ENCODE measurements around the gene KBTBD7. TPM values are rescaled to one million over a fixed set of nuclear protein-coding genes. Genes with fewer than 3 reads are reported as not detected.

The KBTBD7 gene
- 10 to 100 TPM; 11.7 to 15.9 TPM for total RNA-seq
- 9.4 TPM for polyA plus RNA-seq (2013, experiment 1 of 2)
- 9.2 TPM for polyA plus RNA-seq (2013, experiment 2 of 2)
- long read RNA-seq, experiment 1, full-length matches to known transcripts = 8 of 8 reads
- long read RNA-seq, experiment 1, partial matches to known transcripts = 0 of 8 reads
- long read RNA-seq, experiment 1, other reads (novel, unspliced or antisense) = 0 of 8 reads
- long read RNA-seq, experiment 2, full-length matches to known transcripts = 46 of 46 reads
- long read RNA-seq, experiment 2, partial matches to known transcripts = 0 of 46 reads
- long read RNA-seq, experiment 2, other reads (novel, unspliced or antisense) = 0 of 46 reads
- long read RNA-seq, experiment 3, full-length matches to known transcripts = 137 of 138 reads
- long read RNA-seq, experiment 3, partial matches to known transcripts = 0 of 138 reads
- long read RNA-seq, experiment 3, other reads (novel, unspliced or antisense) = 1 of 138 reads
- long read RNA-seq, experiment 4, full-length matches to known transcripts = 12 of 12 reads
- long read RNA-seq, experiment 4, partial matches to known transcripts = 0 of 12 reads
- long read RNA-seq, experiment 4, other reads (novel, unspliced or antisense) = 0 of 12 reads

- TF ChIP-seq, protein P1, sequence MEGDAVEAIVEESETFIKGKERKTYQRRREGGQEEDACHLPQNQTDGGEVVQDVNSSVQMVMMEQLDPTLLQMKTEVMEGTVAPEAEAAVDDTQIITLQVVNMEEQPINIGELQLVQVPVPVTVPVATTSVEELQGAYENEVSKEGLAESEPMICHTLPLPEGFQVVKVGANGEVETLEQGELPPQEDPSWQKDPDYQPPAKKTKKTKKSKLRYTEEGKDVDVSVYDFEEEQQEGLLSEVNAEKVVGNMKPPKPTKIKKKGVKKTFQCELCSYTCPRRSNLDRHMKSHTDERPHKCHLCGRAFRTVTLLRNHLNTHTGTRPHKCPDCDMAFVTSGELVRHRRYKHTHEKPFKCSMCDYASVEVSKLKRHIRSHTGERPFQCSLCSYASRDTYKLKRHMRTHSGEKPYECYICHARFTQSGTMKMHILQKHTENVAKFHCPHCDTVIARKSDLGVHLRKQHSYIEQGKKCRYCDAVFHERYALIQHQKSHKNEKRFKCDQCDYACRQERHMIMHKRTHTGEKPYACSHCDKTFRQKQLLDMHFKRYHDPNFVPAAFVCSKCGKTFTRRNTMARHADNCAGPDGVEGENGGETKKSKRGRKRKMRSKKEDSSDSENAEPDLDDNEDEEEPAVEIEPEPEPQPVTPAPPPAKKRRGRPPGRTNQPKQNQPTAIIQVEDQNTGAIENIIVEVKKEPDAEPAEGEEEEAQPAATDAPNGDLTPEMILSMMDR (conservative IDR thresholded peaks at IDR 0.05) = no peak
- Mint-ChIP-seq H3K27ac (peak within 1 kb of the TSS; percentile 96), H3K36me3 (ENCODE audit: low read depth) (peaks cover 19% of the 10 kb centered on the region), H3K9me3 (peaks cover 11% of the 10 kb centered on the region), H3K4me1 (peaks cover 10% of the 10 kb centered on the region), H3K4me3 (peak within 1 kb of the TSS; percentile 82), H3K27me3 (ENCODE audit: insufficient read depth) (peaks cover 4% of the 10 kb centered on the region)
- DNase-seq = peak; percentile 98
- Histone ChIP-seq H3K4me3 (ENCODE audit: low read length) (peak within 1 kb of the TSS; percentile 83), H3K36me3 (ENCODE audit: control insufficient read depth, insufficient read depth, low read length) (peaks cover 7% of the 10 kb centered on the region), H3K4me1 (ENCODE audit: control insufficient read depth, insufficient read depth, low read length) (no peaks in the 10 kb centered on the region), H3K27ac (ENCODE audit: low read depth, low read length) (peak within 1 kb of the TSS; percentile 79), H3K9ac (ENCODE audit: extremely low read depth, low read length, poor library complexity, severe bottlenecking) (peak within 1 kb of the TSS; percentile 67), H3K27me3 (ENCODE audit: control insufficient read depth, insufficient read depth, low read length, poor library complexity, severe bottlenecking) (no peaks in the 10 kb centered on the region), H3K9me3 (ENCODE audit: control insufficient read depth, low read length) (no peaks in the 10 kb centered on the region)
- WGBS, 2 experiments (ENCODE audit: insufficient coverage in 1 of 2, insufficient read length in 1 of 2) = 13 to 22% methylated on average over 20 to 66 of the region's 66 CpGs
These were observed at the start of gene KBTBD7 for GRCh38 chr13:41193919-41194824. Gene KBTBD7 (minus strand): TSS chr13:41194569. CDS start chr13:41194257, 312 bp downstream.

GRCh38 chr13:41241626-41242025, 47.3 kb upstream of the KBTBD7 start:
- no peak overlapping the region for H3K4me3 Mint-ChIP-seq
- H3K9me3 Mint-ChIP-seq = no peaks in the 10 kb centered on the region
- Histone ChIP-seq H3K4me1 (ENCODE audit: control insufficient read depth, insufficient read depth, low read length) (no peaks in the 10 kb centered on the region), H3K9me3 (ENCODE audit: control insufficient read depth, low read length) (no peaks in the 10 kb centered on the region), H3K4me3 (ENCODE audit: low read length) (no peak overlapping the region), H3K36me3 (ENCODE audit: control insufficient read depth, insufficient read depth, low read length) (peaks cover 14% of the 10 kb centered on the region), H3K9ac (ENCODE audit: extremely low read depth, low read length, poor library complexity, severe bottlenecking) (no peak overlapping the region), H3K27ac (ENCODE audit: low read depth, low read length) (no peak overlapping the region), H3K27me3 (ENCODE audit: control insufficient read depth, insufficient read depth, low read length, poor library complexity, severe bottlenecking) (no peaks in the 10 kb centered on the region)
- H3K4me1 Mint-ChIP-seq = no peaks in the 10 kb centered on the region
- no peak for DNase-seq
- no peak overlapping the region for H3K27ac Mint-ChIP-seq
- TF ChIP-seq, protein P1 (conservative IDR thresholded peaks at IDR 0.05) = no peak
- WGBS, 2 experiments (ENCODE audit: insufficient coverage in 1 of 2, insufficient read length in 1 of 2) = 93 to 95% methylated on average over 4 of the region's 4 CpGs
- no peaks in the 10 kb centered on the region for H3K27me3 Mint-ChIP-seq (ENCODE audit: insufficient read depth)
- H3K36me3 Mint-ChIP-seq (ENCODE audit: low read depth) = peaks cover 8% of the 10 kb centered on the region

DNA sequence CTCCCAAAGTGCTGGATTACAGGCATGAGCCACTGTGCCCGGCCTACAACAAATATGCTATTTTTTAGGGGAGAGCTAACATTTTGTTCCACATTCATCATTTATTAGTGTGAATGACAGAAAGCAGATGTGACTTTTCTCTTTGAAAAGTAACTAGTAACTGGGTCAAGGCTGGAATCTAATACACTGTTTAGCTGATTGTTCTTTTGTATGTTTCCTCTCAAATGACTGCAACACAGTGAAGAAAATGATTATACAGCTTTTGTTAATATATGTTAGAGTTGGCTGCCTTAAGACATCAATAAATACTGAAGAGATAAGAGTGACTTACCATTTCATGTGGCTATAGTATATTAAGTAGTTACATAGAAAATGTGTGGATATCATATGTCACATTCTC, 42.0 kb upstream of the KBTBD7 start:
- no peaks in the 10 kb centered on the region for H3K27me3 ChIP-seq (ENCODE audit: control insufficient read depth, insufficient read depth, low read length, poor library complexity, severe bottlenecking)
- 83 to 100% methylated on average over 1 of the region's 1 CpG for WGBS, 2 experiments (ENCODE audit: insufficient coverage in 1 of 2, insufficient read length in 1 of 2)
- Mint-ChIP-seq H3K9me3 (no peaks in the 10 kb centered on the region), H3K36me3 (ENCODE audit: low read depth) (peaks cover 15% of the 10 kb centered on the region), H3K27ac (no peak overlapping the region), H3K4me3 (no peak overlapping the region), H3K4me1 (peaks cover 6% of the 10 kb centered on the region), H3K27me3 (ENCODE audit: insufficient read depth) (no peaks in the 10 kb centered on the region)
- H3K9ac ChIP-seq (ENCODE audit: extremely low read depth, low read length, poor library complexity, severe bottlenecking) = no peak overlapping the region
- DNase-seq = no peak
- no peaks in the 10 kb centered on the region for H3K9me3 ChIP-seq (ENCODE audit: control insufficient read depth, low read length)
- no peak overlapping the region for H3K27ac ChIP-seq (ENCODE audit: low read depth, low read length)
- TF ChIP-seq, protein P1 (conservative IDR thresholded peaks at IDR 0.05) = no peak
- H3K4me3 ChIP-seq (ENCODE audit: low read length) = no peak overlapping the region
- H3K4me1 ChIP-seq (ENCODE audit: control insufficient read depth, insufficient read depth, low read length) = no peaks in the 10 kb centered on the region
- H3K36me3 ChIP-seq (ENCODE audit: control insufficient read depth, insufficient read depth, low read length) = peaks cover 23% of the 10 kb centered on the region

Measured in endodermal cell (in vitro differentiated cells).